Neural progenitor cell (in vitro differentiated cells): Measurements from ENCODE around the gene CATSPERB. TPM values are rescaled to one million over a fixed set of nuclear protein-coding genes. Genes with fewer than 3 reads are reported as not detected.
A peak's percentile ranks its signal among the peaks of the same experiment; 100 is the strongest.
"Not testable (repeated sequence)": the region's sequence is repeated elsewhere in the genome, so short reads cannot be mapped to it uniquely, and the experiment has no call there.

Source experiments
- DNase-seq: peaks from one replicate; pipeline ENCODE4 v3.0.0-alpha.2; 2016; ENCODE audit warnings: low spot score
- H2AFZ ChIP-seq: fragments of 200-600 bp; sonication (generic); replicated peaks from 2 replicates; pipeline ENCODE4 v1.6.1; 2016; ENCODE audit warnings: antibody characterized with exemption
- H3F3A ChIP-seq: fragments of 200-600 bp; sonication (generic); 2 replicates; pipeline ENCODE4 v1.6.1; 2016; ENCODE audit warnings: antibody characterized with exemption, low read depth
- H3K27ac ChIP-seq: fragments of 200-600 bp; sonication (generic); 2 replicates; pipeline ENCODE4 v1.5.1; 2016; ENCODE audit warnings: mild to moderate bottlenecking
- H3K27me3 ChIP-seq: fragments of 200-600 bp; sonication (generic); 2 replicates; pipeline ENCODE4 v1.6.1; 2016; ENCODE audit warnings: mild to moderate bottlenecking, moderate library complexity
- H3K36me3 ChIP-seq: fragments of 200-600 bp; sonication (generic); 2 replicates; pipeline ENCODE4 v1.5.1; 2016
- H3K4me1 ChIP-seq: fragments of 200-600 bp; sonication (generic); 2 replicates; pipeline ENCODE4 v1.6.1; 2016; ENCODE audit warnings: mixed run types
- H3K4me2 ChIP-seq: fragments of 200-600 bp; sonication (generic); 2 replicates; pipeline ENCODE4 v1.6.1; 2016
- H3K4me3 ChIP-seq: fragments of 200-600 bp; sonication (generic); 2 replicates; pipeline ENCODE4 v1.5.1; 2016
- H3K79me2 ChIP-seq: fragments of 200-600 bp; sonication (generic); 2 replicates; pipeline ENCODE4 v1.6.1; 2016; ENCODE audit warnings: low read depth
- H3K9ac ChIP-seq: fragments of 200-600 bp; sonication (generic); 2 replicates; pipeline ENCODE4 v1.6.1; 2016
- H3K9me3 ChIP-seq: fragments of 200-600 bp; sonication (generic); 2 replicates; pipeline ENCODE4 v1.5.1; 2016; ENCODE audit warnings: low read depth
- H4K20me1 ChIP-seq: fragments of 200-600 bp; sonication (generic); 2 replicates; pipeline ENCODE4 v1.6.1; 2016; ENCODE audit warnings: low read depth
- H3K27ac Mint-ChIP-seq: 3 replicates; pipeline ENCODE4 v1.8.0; 2021; ENCODE audit warnings: mixed read lengths
- H3K27me3 Mint-ChIP-seq: 2 replicates; pipeline ENCODE4 v1.8.0; 2022; ENCODE audit warnings: low read depth, mild to moderate bottlenecking, inconsistent platforms, moderate library complexity, mixed read lengths; ENCODE audit not compliant: insufficient read depth
- H3K36me3 Mint-ChIP-seq: 3 replicates; pipeline ENCODE4 v1.8.0; 2021; ENCODE audit warnings: mixed read lengths
- H3K4me1 Mint-ChIP-seq: 3 replicates; pipeline ENCODE4 v1.8.0; 2021; ENCODE audit warnings: mixed read lengths
- H3K4me3 Mint-ChIP-seq: 3 replicates; pipeline ENCODE4 v1.8.0; 2021; ENCODE audit warnings: mild to moderate bottlenecking, moderate library complexity, mixed read lengths
- H3K9me3 Mint-ChIP-seq: 3 replicates; pipeline ENCODE4 v1.8.0; 2020; ENCODE audit warnings: mixed read lengths
- CTCF ChIP-seq: fragments of 200-600 bp; sonication (generic); IDR thresholded peaks from 2 replicates; pipeline ENCODE4 v1.5.1; 2017; ENCODE audit warnings: antibody characterized with exemption, mild to moderate bottlenecking
- EZH2 ChIP-seq: fragments of 200-600 bp; sonication (generic); IDR thresholded peaks from 2 replicates; pipeline ENCODE4 v1.6.1; 2017; ENCODE audit warnings: antibody characterized with exemption, mild to moderate bottlenecking, moderate library complexity
- EZH2phosphoT487 ChIP-seq: fragments of 200-600 bp; sonication (generic); IDR thresholded peaks from 2 replicates; pipeline ENCODE4 v1.6.1; 2017; ENCODE audit warnings: antibody characterized with exemption
- total RNA-seq: library from RNA; depleted of rRNA; stranded (reverse); fragments of >200 nt; gene quantifications from 2 replicates; pipeline ENCODE4 v1.2.3, GENCODE V29; 2015; ENCODE audit warnings: low replicate concordance

Gene CATSPERB
- total RNA-seq, 1 donor from 2014 or later = not detected

GRCh38 chr14:91743305-91743653 lies 11.4 kb upstream of the CATSPERB start:
- no peaks in the 10 kb centered on the region for H3K9me3 Mint-ChIP-seq
- Histone ChIP-seq H3K9ac (no peak overlapping the region), H2AFZ (no peak overlapping the region), H3K36me3 (no peaks in the 10 kb centered on the region), H3K79me2 (no peaks in the 10 kb centered on the region), H3F3A (no peaks in the 10 kb centered on the region), H3K4me2 (no peak overlapping the region), H3K27me3 (no peaks in the 10 kb centered on the region), H3K4me1 (no peaks in the 10 kb centered on the region), H4K20me1 (no peaks in the 10 kb centered on the region), H3K4me3 (no peak overlapping the region), H3K9me3 (no peaks in the 10 kb centered on the region), H3K27ac (no peak overlapping the region)
- H3K36me3 Mint-ChIP-seq = no peaks in the 10 kb centered on the region
- no peaks in the 10 kb centered on the region for H3K4me1 Mint-ChIP-seq
- no peak for TF ChIP-seq EZH2phosphoT487
- peaks cover 5% of the 10 kb centered on the region for H3K27me3 Mint-ChIP-seq
- no peak for DNase-seq
- H3K27ac Mint-ChIP-seq = no peak overlapping the region
- H3K4me3 Mint-ChIP-seq = no peak overlapping the region

- H3K27ac Mint-ChIP-seq = no peak overlapping the region
- no peaks in the 10 kb centered on the region for H3K4me1 Mint-ChIP-seq
- H4K20me1 ChIP-seq = no peaks in the 10 kb centered on the region
- no peaks in the 10 kb centered on the region for H3F3A ChIP-seq
- H3K27me3 Mint-ChIP-seq = peaks cover 5% of the 10 kb centered on the region
- no peaks in the 10 kb centered on the region for H3K27me3 ChIP-seq
- TF ChIP-seq EZH2phosphoT487 (no peak), CTCF (no peak), EZH2 (no peak)
- no peak overlapping the region for H3K4me2 ChIP-seq
- H3K36me3 ChIP-seq = no peaks in the 10 kb centered on the region
- no peak overlapping the region for H3K9ac ChIP-seq
- no peaks in the 10 kb centered on the region for H3K79me2 ChIP-seq
- no peak overlapping the region for H3K4me3 Mint-ChIP-seq
- no peaks in the 10 kb centered on the region for H3K36me3 Mint-ChIP-seq
- H3K27ac ChIP-seq = no peak overlapping the region
- H3K9me3 ChIP-seq = no peaks in the 10 kb centered on the region
- H3K4me3 ChIP-seq = no peak overlapping the region
- H3K4me1 ChIP-seq = no peaks in the 10 kb centered on the region
- no peaks in the 10 kb centered on the region for H3K9me3 Mint-ChIP-seq
- peak overlapping the region; percentile 63 for H2AFZ ChIP-seq
- DNase-seq = no peak
Observed at GRCh38 chr14:91742621-91743304, 10.9 kb upstream of the CATSPERB start.

- not testable (repeated sequence) for H3K4me3 ChIP-seq, H3K27ac Mint-ChIP-seq, H3K27me3 Mint-ChIP-seq, H3K9me3 Mint-ChIP-seq, H3K4me2 ChIP-seq, H3K9ac ChIP-seq, H3K27me3 ChIP-seq, H3K27ac ChIP-seq, H3K36me3 ChIP-seq, H3K36me3 Mint-ChIP-seq, H3K4me1 Mint-ChIP-seq, DNase-seq, H4K20me1 ChIP-seq, H2AFZ ChIP-seq, H3K79me2 ChIP-seq, H3K4me1 ChIP-seq, H3K9me3 ChIP-seq, H3K4me3 Mint-ChIP-seq, H3F3A ChIP-seq
Observed at GRCh38 chr14:91739867-91740266, 8.0 kb upstream of the CATSPERB start.

- peaks cover 8% of the 10 kb centered on the region for H3K4me1 Mint-ChIP-seq
- no peaks in the 10 kb centered on the region for H3K9me3 Mint-ChIP-seq
- H3K36me3 ChIP-seq = no peaks in the 10 kb centered on the region
- H3K4me1 ChIP-seq = no peaks in the 10 kb centered on the region
- no peaks in the 10 kb centered on the region for H3K79me2 ChIP-seq
- H3K4me2 ChIP-seq = no peak overlapping the region
- no peak overlapping the region for H3K27ac ChIP-seq
- no peaks in the 10 kb centered on the region for H3F3A ChIP-seq
- H4K20me1 ChIP-seq = no peaks in the 10 kb centered on the region
- no peak overlapping the region for H3K4me3 ChIP-seq
- TF ChIP-seq CTCF (no peak), EZH2 (no peak), EZH2phosphoT487 (no peak)
- H3K27me3 ChIP-seq = no peaks in the 10 kb centered on the region
- no peak overlapping the region for H3K27ac Mint-ChIP-seq
- no peak overlapping the region for H2AFZ ChIP-seq
- no peaks in the 10 kb centered on the region for H3K36me3 Mint-ChIP-seq
- H3K9me3 ChIP-seq = no peaks in the 10 kb centered on the region
- no peak overlapping the region for H3K4me3 Mint-ChIP-seq
- peaks cover 2% of the 10 kb centered on the region for H3K27me3 Mint-ChIP-seq
- DNase-seq = no peak
- H3K9ac ChIP-seq = no peak overlapping the region
Observed at GRCh38 chr14:91737619-91738018, 5.7 kb upstream of the CATSPERB start.
